H1 (cell line): Measurements from ENCODE around the gene ACTN2. TPM values are rescaled to one million over a fixed set of nuclear protein-coding genes. Genes with fewer than 3 reads are reported as not detected.

ENCODE experiments used
- CTCF ChIA-PET: fragments of 300-600 bp; sonication (Branson Sonifier 250); formaldehyde crosslinking; loops from one replicate; lab custom pipeline; 2021; ENCODE audit not compliant: partially characterized antibody; lab: Charles Lee
- POLR2A ChIA-PET: fragments of 300-600 bp; sonication (Branson Sonifier 250); formaldehyde crosslinking; loops from one replicate; lab custom pipeline; 2021; ENCODE audit warnings: inconsistent platforms; ENCODE audit not compliant: partially characterized antibody; lab: Charles Lee
- DNase-seq, 2 experiments: peaks; one replicate each; pipeline versions ENCODE4 v3.0.0 to v3.0.0-alpha.2; 2010 to 2022; ENCODE audit warnings: low spot score in 2 of 2, low read depth in 1 of 2, mixed read lengths in 1 of 2
- FAIRE-seq: peaks from 2 replicates; lab custom pipeline; 2011; peaks lifted over from hg19 to GRCh38; lab: Jason Lieb, UNC
- H2AFZ ChIP-seq: 2 replicates; pipeline ENCODE4 v1.8.1; 2012; ENCODE audit warnings: low read length, inconsistent platforms
- H2AK5ac ChIP-seq: 2 replicates; pipeline ENCODE4 v1.6.1; 2013; ENCODE audit warnings: low read depth, low read length
- H2BK120ac ChIP-seq: replicated peaks from 2 replicates; pipeline ENCODE3; 2013; ENCODE audit warnings: low read depth, low read length, inconsistent platforms
- H2BK12ac ChIP-seq: 2 replicates; pipeline ENCODE4 v1.6.1; 2013; ENCODE audit warnings: low read depth, low read length
- H2BK15ac ChIP-seq: 2 replicates; pipeline ENCODE4 v1.6.1; 2013; ENCODE audit warnings: low read length
- H2BK20ac ChIP-seq: 2 replicates; pipeline ENCODE4 v1.6.1; 2013; ENCODE audit warnings: low read length
- H2BK5ac ChIP-seq: 2 replicates; pipeline ENCODE4 v1.6.1; 2013; ENCODE audit warnings: low read depth, low read length
- H3K14ac ChIP-seq: 2 replicates; pipeline ENCODE4 v1.6.1; 2013; ENCODE audit warnings: inconsistent platforms; ENCODE audit not compliant: insufficient read length
- H3K18ac ChIP-seq: 2 replicates; pipeline ENCODE4 v1.6.1; 2013; ENCODE audit warnings: low read length; ENCODE audit errors: extremely low read depth
- H3K23ac ChIP-seq: 2 replicates; pipeline ENCODE4 v1.6.1; 2013; ENCODE audit warnings: inconsistent platforms; ENCODE audit not compliant: insufficient read length
- H3K23me2 ChIP-seq: 2 replicates; pipeline ENCODE4 v1.6.1; 2013; ENCODE audit warnings: low read depth, low read length
- H3K27ac ChIP-seq: 2 replicates; pipeline ENCODE4 v1.6.1; 2011; ENCODE audit warnings: low read depth, low read length, inconsistent platforms
- H3K27me3 ChIP-seq, 4 experiments: replicated peaks in 1 of 4; 1 replicate in 1 of 4; 2 replicates in 3 of 4; pipeline versions ENCODE4 v1.6.1 to v1.8.1; 2011 to 2013; ENCODE audit warnings: low read length in 3 of 4, mild to moderate bottlenecking in 3 of 4, inconsistent platforms in 2 of 4, mixed read lengths in 2 of 4, moderate library complexity in 1 of 4; ENCODE audit not compliant: control insufficient read depth in 3 of 4, insufficient read depth in 3 of 4; ENCODE audit errors: extremely low read depth in 1 of 4
- H3K36me3 ChIP-seq, 4 experiments: 2 replicates each; pipeline versions ENCODE4 v1.6.1 to v1.8.1; 2011 to 2013; ENCODE audit warnings: mild to moderate bottlenecking in 4 of 4, low read length in 3 of 4, moderate library complexity in 2 of 4, control low read depth in 1 of 4, inconsistent platforms in 1 of 4; ENCODE audit not compliant: insufficient read depth in 4 of 4, control insufficient read depth in 2 of 4
- H3K4ac ChIP-seq: replicated peaks from 2 replicates; pipeline ENCODE3; 2013; ENCODE audit warnings: low read length, low read depth, mixed read lengths, inconsistent platforms; ENCODE audit not compliant: insufficient read length
- H3K4me1 ChIP-seq, 4 experiments: replicated peaks in 1 of 4; 1 replicate in 1 of 4; 2 replicates in 3 of 4; pipeline versions ENCODE4 v1.6.1 to v1.8.1; 2011 to 2013; ENCODE audit warnings: low read length in 3 of 4, inconsistent platforms in 2 of 4, mixed read lengths in 1 of 4; ENCODE audit not compliant: insufficient read depth in 4 of 4, control insufficient read depth in 3 of 4
- H3K4me2 ChIP-seq, 2 experiments: 2 replicates each; pipeline versions ENCODE4 v1.6.1 to v1.8.1; 2011 to 2013; ENCODE audit warnings: low read depth in 2 of 2, low read length in 2 of 2, control low read depth in 1 of 2, inconsistent platforms in 1 of 2, mild to moderate bottlenecking in 1 of 2; ENCODE audit not compliant: insufficient read depth in 1 of 2
- H3K4me3 ChIP-seq, 4 experiments: fragments of 200-600, 300-600 bp in 1 of 4; sonication (generic), shearing (Covaris generic), sonication (Bioruptor Twin) in 1 of 4; 2 replicates each; pipeline versions ENCODE4 v1.5.1 to v1.8.1; 2011 to 2016; ENCODE audit warnings: low read length in 4 of 4, low read depth in 3 of 4, control low read depth in 2 of 4, inconsistent platforms in 2 of 4, mild to moderate bottlenecking in 2 of 4, mixed read lengths in 1 of 4, moderate library complexity in 1 of 4; ENCODE audit not compliant: insufficient read depth in 2 of 4; ENCODE audit errors: extremely low read depth in 1 of 4
- H3K56ac ChIP-seq: replicated peaks from 2 replicates; pipeline ENCODE3; 2013; ENCODE audit warnings: low read depth, mild to moderate bottlenecking, mixed read lengths, low read length, inconsistent platforms; ENCODE audit not compliant: insufficient read length
- H3K79me1 ChIP-seq: 2 replicates; pipeline ENCODE4 v1.6.1; 2013; ENCODE audit warnings: low read depth, low read length, control low read depth
- H3K79me2 ChIP-seq, 2 experiments: 2 replicates each; pipeline versions ENCODE4 v1.6.1 to v1.8.1; 2012 to 2013; ENCODE audit warnings: low read length in 2 of 2, mild to moderate bottlenecking in 2 of 2, inconsistent platforms in 1 of 2; ENCODE audit not compliant: insufficient read depth in 2 of 2, control insufficient read depth in 1 of 2
- H3K9ac ChIP-seq, 4 experiments: replicated peaks in 1 of 4; 1 replicate in 1 of 4; 2 replicates in 3 of 4; pipeline versions ENCODE4 v1.6.1 to v1.8.1; 2011 to 2013; ENCODE audit warnings: low read depth in 3 of 4, low read length in 3 of 4, control low read depth in 2 of 4, mild to moderate bottlenecking in 2 of 4, moderate library complexity in 2 of 4, inconsistent platforms in 1 of 4; ENCODE audit errors: extremely low read depth in 1 of 4
- H3K9me3 ChIP-seq, 2 experiments: 2 replicates each; pipeline versions ENCODE4 v1.6.1 to v1.8.1; 2012 to 2013; ENCODE audit warnings: mild to moderate bottlenecking in 2 of 2, moderate library complexity in 2 of 2, control low read depth in 1 of 2, inconsistent platforms in 1 of 2, low read depth in 1 of 2, low read length in 1 of 2, mixed read lengths in 1 of 2; ENCODE audit not compliant: insufficient read depth in 2 of 2
- H4K20me1 ChIP-seq, 2 experiments: replicated peaks in 1 of 2; 2 replicates each; pipeline versions ENCODE3 to v1.8.1; 2011 to 2013; ENCODE audit warnings: inconsistent platforms in 2 of 2, low read length in 2 of 2, mild to moderate bottlenecking in 1 of 2; ENCODE audit not compliant: insufficient read depth in 2 of 2, control insufficient read depth in 1 of 2
- H4K5ac ChIP-seq: 2 replicates; pipeline ENCODE4 v1.6.1; 2013; ENCODE audit warnings: low read length, low read depth, mixed read lengths, inconsistent platforms; ENCODE audit not compliant: insufficient read length
- H4K8ac ChIP-seq: 2 replicates; pipeline ENCODE4 v1.8.0; 2013; ENCODE audit warnings: mild to moderate bottlenecking, moderate library complexity, low read length, inconsistent platforms; ENCODE audit not compliant: insufficient read depth; ENCODE audit errors: extremely low read depth
- H4K91ac ChIP-seq: replicated peaks from 2 replicates; pipeline ENCODE3; 2013; ENCODE audit warnings: low read length, mixed read lengths, inconsistent platforms; ENCODE audit not compliant: insufficient read length
- CREB1 ChIP-seq: IDR thresholded peaks from 2 replicates; pipeline ENCODE4 v1.6.1; 2012; ENCODE audit warnings: inconsistent platforms
- EGR1 ChIP-seq: IDR thresholded peaks from 2 replicates; pipeline ENCODE4 v1.6.1; 2011; ENCODE audit warnings: low read depth, low read length, borderline replicate concordance
- NRF1 ChIP-seq: IDR thresholded peaks from 2 replicates; pipeline ENCODE4 v1.6.1; 2011; ENCODE audit warnings: mild to moderate bottlenecking, low read depth, low read length, improper control_type of control experiment
- PHF8 ChIP-seq: fragments of 200-600 bp; sonication (generic); conservative IDR thresholded peaks from 2 replicates; pipeline ENCODE4 v1.7.1; 2012; ENCODE audit warnings: low read depth, mild to moderate bottlenecking, inconsistent platforms, low read length, moderate library complexity
- RAD21 ChIP-seq, 2 experiments: IDR thresholded peaks in 1 of 2; conservative IDR thresholded peaks in 1 of 2; 2 replicates each; pipeline ENCODE4 v1.6.1; 2011; ENCODE audit warnings: low read depth in 2 of 2, low read length in 2 of 2, improper control_type of control experiment in 1 of 2, inconsistent platforms in 1 of 2, mild to moderate bottlenecking in 1 of 2, moderate library complexity in 1 of 2
- SAP30 ChIP-seq: fragments of 300-600 bp; sonication (generic); IDR thresholded peaks from 2 replicates; pipeline ENCODE4 v1.7.1; 2012; ENCODE audit warnings: low read length, moderate library complexity, mild to moderate bottlenecking, inconsistent platforms; ENCODE audit not compliant: insufficient read depth, insufficient replicate concordance
- SIN3A ChIP-seq, 2 experiments: IDR thresholded peaks in 1 of 2; conservative IDR thresholded peaks in 1 of 2; 2 replicates each; pipeline ENCODE4 v1.6.1; 2011 to 2012; ENCODE audit warnings: low read length in 2 of 2, improper control_type of control experiment in 1 of 2, low read depth in 1 of 2, mild to moderate bottlenecking in 1 of 2
- SUZ12 ChIP-seq: fragments of 200-600 bp; sonication (generic); IDR thresholded peaks from 2 replicates; pipeline ENCODE4 v1.6.1; 2012; ENCODE audit warnings: mild to moderate bottlenecking, inconsistent platforms, low read length, moderate library complexity, mixed read lengths
- TAF7 ChIP-seq: optimal IDR thresholded peaks from 2 replicates; pipeline ENCODE3; 2011; ENCODE audit warnings: low read depth, mild to moderate bottlenecking, inconsistent platforms, low read length, moderate library complexity, borderline replicate concordance
- ZNF274 ChIP-seq: IDR thresholded peaks from 2 replicates; pipeline ENCODE4 v1.7.0; 2012; ENCODE audit warnings: low read length, borderline replicate concordance; ENCODE audit errors: extremely low read depth
- WGBS, 2 experiments: shearing (Covaris generic) in 1 of 2; methylation state at CpG; one replicate each; pipeline versions ENCODE4 v1.1.6 to v1.1.7; 2013 to 2015; ENCODE audit warnings: low lambda C conversion rate in 2 of 2, mixed read lengths in 2 of 2, inconsistent platforms in 1 of 2, low coverage in 1 of 2, missing lambda C conversion rate in 1 of 2; ENCODE audit not compliant: insufficient replicate concordance in 2 of 2, insufficient coverage in 1 of 2, insufficient read length in 1 of 2; ENCODE audit errors: extremely low coverage in 1 of 2, missing lambda C conversion rate in 1 of 2; 5-methylcytosine and 5-hydroxymethylcytosine counted together
- polyA plus RNA-seq, 7 experiments: library from polyadenylated mRNA; depleted of rRNA in 3 of 7; stranded (reverse) in 5 of 7; unstranded in 2 of 7; fragments of >200 nt in 5 of 7; fragments of 200-250 nt in 2 of 7; gene quantifications; 1 replicate in 5 of 7; 2 replicates in 1 of 7; 4 replicates in 1 of 7; pipeline versions ENCODE4 v1.2.1 to v1.2.3, GENCODE V29; 2011 to 2013; ENCODE audit warnings: missing spikeins in 2 of 7, mixed read lengths in 2 of 7
- total RNA-seq: library from RNA; stranded (reverse); fragmentation: NEBNext Ultra II Directional; extraction: Animal tissue kit (Norgen Biotek cat#: 25700); gene quantifications from 2 replicates; pipeline ENCODE4 v1.2.1, GENCODE V29; 2021
- TF ChIP-seq, protein P1 (sequence below), 3 experiments: IDR thresholded peaks; 1 replicate in 2 of 3; 2 replicates in 1 of 3; pipeline versions ENCODE4 v1.5.1 to v1.6.1; 2011; ENCODE audit warnings: low read length in 3 of 3, mild to moderate bottlenecking in 3 of 3, inconsistent platforms in 2 of 3, low read depth in 1 of 3, moderate library complexity in 1 of 3; ENCODE audit not compliant: insufficient read depth in 1 of 3; ENCODE audit errors: control extremely low read depth in 1 of 3

The ACTN2 gene
- total and polyA plus RNA-seq, 2 of the 8 experiments (the other 6 are each of a cell fraction or from before 2014, with no cell fraction given): 1.9 to 4.1 TPM

DNA sequence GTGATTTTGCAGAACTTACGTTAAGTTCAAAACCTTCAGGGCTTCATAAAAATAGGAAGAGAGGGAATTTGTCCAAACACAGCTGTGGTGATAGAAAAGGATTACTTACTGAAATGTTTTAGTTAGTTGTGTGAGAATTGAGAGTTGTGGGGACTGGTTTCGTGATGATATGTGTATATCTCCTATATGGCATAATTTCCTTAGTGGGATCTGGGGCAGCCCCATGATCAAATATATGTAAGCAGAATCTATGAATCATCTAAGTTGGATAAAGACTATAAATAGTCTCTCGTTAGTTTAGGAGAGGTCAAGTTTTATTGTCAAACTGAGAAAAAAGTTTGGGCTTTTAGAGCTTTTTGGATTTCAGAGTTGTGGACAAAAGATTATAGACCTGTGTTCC, 123.7 kb downstream of the ACTN2 start:
- no peak overlapping the region for H4K8ac ChIP-seq
- H4K20me1 ChIP-seq: no peaks in the 10 kb centered on the region
- WGBS, 2 experiments: 93% methylated on average over 3 of the region's 3 CpGs; no CpG with 5 or more reads in 1 of the 2 experiments
- no peaks in the 10 kb centered on the region for H3K79me1 ChIP-seq
- no peaks in the 10 kb centered on the region for H3K79me2 ChIP-seq
- H3K23ac ChIP-seq: no peak overlapping the region
- peaks cover 3 to 16% (median 7%) of the 10 kb centered on the region in 4 experiments; a peak in 7 of 8 replicates for H3K36me3 ChIP-seq
- DNase-seq: no peak
- H2AFZ ChIP-seq: no peak overlapping the region
- H3K9ac ChIP-seq: no peak overlapping the region
- H3K4me3 ChIP-seq: no peak overlapping the region
- no peaks in the 10 kb centered on the region for H3K27me3 ChIP-seq
- H2BK15ac ChIP-seq: no peak overlapping the region
- H4K91ac ChIP-seq: no peak overlapping the region
- no peak overlapping the region for H3K4ac ChIP-seq
- H4K5ac ChIP-seq: no peak overlapping the region
- H2BK12ac ChIP-seq: no peak overlapping the region
- no peak overlapping the region for H2BK20ac ChIP-seq
- H3K18ac ChIP-seq: no peak overlapping the region
- no peak overlapping the region for H2BK5ac ChIP-seq
- ChIA-PET POLR2A (interaction anchor here (0.9 kb wide), 1 partner anchor 17 kb away, joined by 3 read pairs; no protein-coding TSS in a partner anchor), CTCF (interaction anchor here (1.3 to 1.9 kb wide), 2 partner anchors 11 to 51 kb away, joined by 4 to 7 read pairs; no protein-coding TSS in a partner anchor)
- no peaks in the 10 kb centered on the region for H3K4me1 ChIP-seq
- no peak overlapping the region for H2BK120ac ChIP-seq
- no peak overlapping the region for H3K14ac ChIP-seq
- FAIRE-seq: no peak
- no peak overlapping the region for H2AK5ac ChIP-seq
- H3K23me2 ChIP-seq: no peaks in the 10 kb centered on the region
- no peak overlapping the region for H3K4me2 ChIP-seq
- no peak overlapping the region for H3K27ac ChIP-seq
- H3K9me3 ChIP-seq: no peaks in the 10 kb centered on the region
- no peak overlapping the region for H3K56ac ChIP-seq
- TF ChIP-seq, protein P1, sequence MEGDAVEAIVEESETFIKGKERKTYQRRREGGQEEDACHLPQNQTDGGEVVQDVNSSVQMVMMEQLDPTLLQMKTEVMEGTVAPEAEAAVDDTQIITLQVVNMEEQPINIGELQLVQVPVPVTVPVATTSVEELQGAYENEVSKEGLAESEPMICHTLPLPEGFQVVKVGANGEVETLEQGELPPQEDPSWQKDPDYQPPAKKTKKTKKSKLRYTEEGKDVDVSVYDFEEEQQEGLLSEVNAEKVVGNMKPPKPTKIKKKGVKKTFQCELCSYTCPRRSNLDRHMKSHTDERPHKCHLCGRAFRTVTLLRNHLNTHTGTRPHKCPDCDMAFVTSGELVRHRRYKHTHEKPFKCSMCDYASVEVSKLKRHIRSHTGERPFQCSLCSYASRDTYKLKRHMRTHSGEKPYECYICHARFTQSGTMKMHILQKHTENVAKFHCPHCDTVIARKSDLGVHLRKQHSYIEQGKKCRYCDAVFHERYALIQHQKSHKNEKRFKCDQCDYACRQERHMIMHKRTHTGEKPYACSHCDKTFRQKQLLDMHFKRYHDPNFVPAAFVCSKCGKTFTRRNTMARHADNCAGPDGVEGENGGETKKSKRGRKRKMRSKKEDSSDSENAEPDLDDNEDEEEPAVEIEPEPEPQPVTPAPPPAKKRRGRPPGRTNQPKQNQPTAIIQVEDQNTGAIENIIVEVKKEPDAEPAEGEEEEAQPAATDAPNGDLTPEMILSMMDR (IDR thresholded peaks at IDR 0.05; ENCODE audit: control extremely low read depth in 1 of 3, insufficient read depth in 1 of 3, low read depth in 1 of 3, low read length in 3 of 3): no peak
- TF ChIP-seq PHF8 (no peak), RAD21 (IDR thresholded peaks at IDR 0.05 in 1 of 2, conservative IDR thresholded peaks at IDR 0.05 in 1 of 2; ENCODE audit: low read depth in 2 of 2, low read length in 2 of 2) (no peak), SAP30 (no peak), CREB1 (no peak), EGR1 (no peak), ZNF274 (no peak), SIN3A (conservative IDR thresholded peaks at IDR 0.05 in 1 of 2, IDR thresholded peaks at IDR 0.05 in 1 of 2; ENCODE audit: low read depth in 1 of 2, low read length in 2 of 2) (no peak), TAF7 (no peak), NRF1 (no peak), SUZ12 (no peak)
